ENCODE data around the gene IRAK2.
"Not testable (repeated sequence)": the region's sequence is repeated elsewhere in the genome, so short reads cannot be mapped to it uniquely, and the experiment has no call there.

IRAK2 gene

GRCh38 chr3:10164546-10165393 lies at the start of gene IRAK2:
TSS of gene IRAK2 (plus strand) at chr3:10164919. CDS start at chr3:10164955, 36 bp downstream.
- peak; percentile 66 for DNase-seq (ENCODE audit: low spot score)

GRCh38 chr3:10115326-10116137 lies 49.2 kb upstream of the IRAK2 start, which contains the start of gene BRK1:
TSS of gene BRK1 (plus strand) at chr3:10115675. CDS start at chr3:10115702, 27 bp downstream.
- DNase-seq (ENCODE audit: low spot score), result peak; percentile 95

- DNase-seq (ENCODE audit: low spot score), result no peak
These were observed 48.6 kb upstream of the IRAK2 start for GRCh38 chr3:10116138-10116460.

GRCh38 chr3:10116928-10117327 lies 47.8 kb upstream of the IRAK2 start:
- DNase-seq (ENCODE audit: low spot score), result no peak

GRCh38 chr3:10119376-10119775 lies 45.3 kb upstream of the IRAK2 start:
- DNase-seq (ENCODE audit: low spot score), result no peak

GRCh38 chr3:10121064-10121463 lies 43.7 kb upstream of the IRAK2 start:
- no peak for DNase-seq (ENCODE audit: low spot score)

- no peak for DNase-seq (ENCODE audit: low spot score)
These were observed 42.0 kb upstream of the IRAK2 start for GRCh38 chr3:10122724-10123123.

GRCh38 chr3:10135872-10136271 lies 28.8 kb upstream of the IRAK2 start:
- not testable (repeated sequence) for DNase-seq (ENCODE audit: low spot score)

- DNase-seq (ENCODE audit: low spot score), result no peak
These were observed 28.2 kb upstream of the IRAK2 start for GRCh38 chr3:10136426-10137005.

GRCh38 chr3:10137178-10137577 lies 27.5 kb upstream of the IRAK2 start:
- DNase-seq (ENCODE audit: low spot score), result no peak

- no peak for DNase-seq (ENCODE audit: low spot score)
These were observed 23.6 kb upstream of the IRAK2 start for GRCh38 chr3:10140996-10141546.

GRCh38 chr3:10142707-10143560 lies 21.8 kb upstream of the IRAK2 start:
- DNase-seq (ENCODE audit: low spot score), result no peak

- no peak for DNase-seq (ENCODE audit: low spot score)
These were observed 19.0 kb upstream of the IRAK2 start for GRCh38 chr3:10145685-10146084.

- no peak for DNase-seq (ENCODE audit: low spot score)
These were observed 15.5 kb upstream of the IRAK2 start for GRCh38 chr3:10149226-10149625.

- DNase-seq (ENCODE audit: low spot score), result no peak
These were observed 13.7 kb upstream of the IRAK2 start for GRCh38 chr3:10150987-10151386.

GRCh38 chr3:10154335-10155122 lies 10.2 kb upstream of the IRAK2 start:
- DNase-seq (ENCODE audit: low spot score), result no peak

GRCh38 chr3:10155123-10155472 lies 9.6 kb upstream of the IRAK2 start:
- no peak for DNase-seq (ENCODE audit: low spot score)

- DNase-seq (ENCODE audit: low spot score), result no peak
These were observed 9.1 kb upstream of the IRAK2 start for GRCh38 chr3:10155658-10156057.

GRCh38 chr3:10157031-10157430 lies 7.7 kb upstream of the IRAK2 start:
- no peak for DNase-seq (ENCODE audit: low spot score)

- not testable (repeated sequence) for DNase-seq (ENCODE audit: low spot score)
These were observed 6.2 kb upstream of the IRAK2 start for GRCh38 chr3:10158555-10158954.

GRCh38 chr3:10160346-10160745 lies 4.4 kb upstream of the IRAK2 start:
- no peak for DNase-seq (ENCODE audit: low spot score)

Measured in globus pallidus (tissue), 1 donor.